HL-60 (cell line): ENCODE data around the gene GGTLC2.
"Not testable (repeated sequence)": the region's sequence is repeated elsewhere in the genome, so short reads cannot be mapped to it uniquely, and the experiment has no call there.

Experiments used
- DNase-seq, 2 experiments: peaks; one replicate each; pipeline ENCODE4 v3.0.0-alpha.2; 2010 to 2020; ENCODE audit warnings: low read depth in 1 of 2, low spot score in 1 of 2
- H3K27ac ChIP-seq: fragments of 250-450 bp; sonication (Bioruptor Pico); replicated peaks from 2 replicates; pipeline ENCODE4 v1.5.1; 2020; ENCODE audit warnings: mild to moderate bottlenecking, moderate library complexity
- H3K27me3 ChIP-seq: fragments of 250-450 bp; sonication (Bioruptor Pico); 2 replicates; pipeline ENCODE4 v1.5.1; 2021; ENCODE audit warnings: mild to moderate bottlenecking, moderate library complexity; ENCODE audit not compliant: insufficient read depth, poor library complexity, severe bottlenecking
- H3K4me3 ChIP-seq: replicated peaks from 2 replicates; pipeline ENCODE4 v1.5.1; 2011; ENCODE audit warnings: mild to moderate bottlenecking, control low read depth, low read length; ENCODE audit not compliant: insufficient read depth
- CTCF ChIP-seq: IDR thresholded peaks from one replicate; pipeline ENCODE4 v1.5.1; 2011; ENCODE audit warnings: low read length, control low read depth, inconsistent platforms; ENCODE audit not compliant: insufficient read depth
- GABPA ChIP-seq: IDR thresholded peaks from 2 replicates; pipeline ENCODE4 v1.6.1; 2012; ENCODE audit warnings: low read depth
- POLR2AphosphoS5 ChIP-seq: IDR thresholded peaks from 2 replicates; pipeline ENCODE4 v1.6.1; 2012; ENCODE audit warnings: low read depth
- REST ChIP-seq: IDR thresholded peaks from 2 replicates; pipeline ENCODE4 v1.6.1; 2012; ENCODE audit warnings: low read depth; ENCODE audit not compliant: insufficient replicate concordance
- SPI1 ChIP-seq: IDR thresholded peaks from 2 replicates; pipeline ENCODE4 v1.6.1; 2012; ENCODE audit warnings: low read depth, mild to moderate bottlenecking, borderline replicate concordance

The GGTLC2 gene

GRCh38 chr22:22649761-22650160, 5.3 kb downstream of the GGTLC2 start:
- H3K27me3 ChIP-seq, H3K27ac ChIP-seq, H3K4me3 ChIP-seq, DNase-seq: not testable (repeated sequence)

- not testable (repeated sequence) for H3K4me3 ChIP-seq, H3K27ac ChIP-seq, H3K27me3 ChIP-seq, DNase-seq
Measured at GRCh38 chr22:22650398-22650797, 6.0 kb downstream of the GGTLC2 start.

- not testable (repeated sequence) for DNase-seq, H3K27ac ChIP-seq, H3K27me3 ChIP-seq
Measured at GRCh38 chr22:22650803-22651515, 6.5 kb downstream of the GGTLC2 start.

GRCh38 chr22:22651593-22651992, 7.2 kb downstream of the GGTLC2 start:
- H3K4me3 ChIP-seq, H3K27ac ChIP-seq, H3K27me3 ChIP-seq, DNase-seq: not testable (repeated sequence)

More at GRCh38 chr22:22650803-22651515, 6.5 kb downstream of the GGTLC2 start:
- H3K4me3 ChIP-seq, result not testable (repeated sequence)

DNA sequence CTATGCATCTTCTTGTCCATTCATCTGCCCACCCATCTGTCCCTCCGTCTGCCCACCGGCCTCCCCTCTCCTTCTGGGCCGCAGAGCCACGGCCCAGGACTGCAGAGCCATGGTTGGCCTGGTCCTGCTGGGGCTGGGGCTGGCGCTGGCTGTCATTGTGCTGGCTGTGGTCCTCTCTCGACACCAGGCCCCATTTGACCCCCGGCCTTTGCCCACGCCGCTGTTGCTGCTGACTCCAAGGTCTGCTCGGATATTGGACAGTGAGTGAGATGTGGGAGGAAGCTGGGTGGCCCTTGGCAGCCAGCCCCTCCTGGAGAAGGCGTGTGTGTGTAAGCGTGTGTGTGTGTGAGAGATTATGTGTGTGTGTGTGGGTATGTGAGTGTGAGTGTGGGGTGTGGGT, 7.7 kb downstream of the GGTLC2 start:
- not testable (repeated sequence) for DNase-seq, H3K27ac ChIP-seq, H3K27me3 ChIP-seq, H3K4me3 ChIP-seq

- H3K4me3 ChIP-seq, H3K27ac ChIP-seq, DNase-seq, H3K27me3 ChIP-seq: not testable (repeated sequence)
Measured at GRCh38 chr22:22652573-22652972, 8.2 kb downstream of the GGTLC2 start.

GRCh38 chr22:22653677-22654381, 9.4 kb downstream of the GGTLC2 start:
- peak; percentile 68 for TF ChIP-seq SPI1
- not testable (repeated sequence) for H3K27me3 ChIP-seq, H3K27ac ChIP-seq, H3K4me3 ChIP-seq
- peak in 1 of 2 experiments; percentile 32 for DNase-seq

DNA sequence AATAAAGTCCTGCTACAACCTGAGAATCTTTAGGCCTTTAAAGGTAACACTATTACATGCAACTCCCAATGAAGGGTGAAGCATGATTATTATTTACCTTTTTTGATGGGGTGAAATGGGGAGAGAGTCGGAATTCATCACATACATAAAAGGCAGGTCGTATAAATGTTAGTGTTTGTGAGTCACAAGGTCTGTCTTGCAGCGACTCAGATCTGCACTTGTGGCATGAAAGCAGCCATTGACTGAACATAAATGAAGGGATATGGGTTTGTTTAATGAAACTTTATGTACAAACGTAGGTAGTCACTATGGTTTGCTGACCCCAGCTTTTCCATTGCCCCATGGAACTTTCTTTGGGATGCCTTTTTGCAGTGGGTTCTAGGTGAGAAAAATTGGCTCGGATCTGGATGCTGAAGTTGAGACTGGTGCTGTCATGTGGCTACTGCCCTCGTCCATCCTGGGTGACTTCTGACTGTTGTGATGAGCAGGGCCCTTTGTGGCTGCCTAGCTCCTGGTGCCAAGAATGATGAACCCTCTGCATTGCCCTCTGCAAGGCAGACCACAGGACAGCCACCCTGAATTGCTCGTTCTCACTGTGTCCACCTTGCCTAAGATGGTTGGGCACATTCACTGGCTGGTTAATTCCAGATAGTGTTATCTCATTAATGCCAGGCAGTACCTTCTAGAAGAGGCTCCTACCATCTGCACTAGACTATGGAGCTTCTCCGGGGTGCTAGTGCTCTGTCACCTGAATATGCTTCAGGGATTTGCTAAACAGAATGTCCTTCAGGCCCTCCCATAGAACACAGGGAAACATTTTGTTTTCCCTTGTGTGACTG, 11.3 kb downstream of the GGTLC2 start:
- DNase-seq, result no peak
- Histone ChIP-seq H3K27ac (no peak overlapping the region), H3K4me3 (no peak overlapping the region), H3K27me3 (no peaks in the 10 kb centered on the region)
- TF ChIP-seq CTCF, result no peak
- no peak for TF ChIP-seq GABPA
- TF ChIP-seq POLR2AphosphoS5, result no peak
- TF ChIP-seq REST, result no peak
- no peak for TF ChIP-seq SPI1
